Measurements from ENCODE around the gene CUX1.

Gene CUX1

GRCh38 chr7:102059524-102059923 lies 242.1 kb downstream of the CUX1 start:
- DNase-seq, result no peak

DNA sequence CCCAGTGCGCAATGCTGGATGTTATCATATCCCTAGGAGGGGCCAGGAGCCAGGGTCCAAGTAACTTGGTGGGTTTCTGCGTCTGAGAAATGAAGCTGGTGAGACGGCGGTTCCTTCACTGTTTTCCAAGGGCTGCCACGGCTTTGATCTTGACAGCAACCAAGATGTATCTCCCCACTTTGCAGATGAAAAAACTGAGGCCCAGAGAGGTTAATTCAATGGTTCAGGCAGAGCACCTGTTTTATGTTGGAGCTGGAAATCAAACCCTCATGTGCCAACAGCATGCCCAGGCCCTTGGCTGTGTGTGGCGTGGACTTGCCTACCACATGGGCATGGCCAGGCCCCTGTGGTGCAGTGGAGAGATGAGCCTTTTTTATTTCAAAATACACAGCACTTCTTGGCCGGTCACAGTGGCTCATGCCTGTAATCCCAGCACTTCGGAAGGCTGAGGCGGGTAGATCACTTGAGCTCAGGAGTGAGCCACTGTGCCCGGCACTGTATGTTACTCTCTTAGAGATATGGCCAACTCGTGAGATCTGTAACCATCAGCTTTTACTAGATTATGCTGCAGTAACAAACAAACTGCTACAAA lies 244.0 kb downstream of the CUX1 start:
- no peak for DNase-seq

DNA sequence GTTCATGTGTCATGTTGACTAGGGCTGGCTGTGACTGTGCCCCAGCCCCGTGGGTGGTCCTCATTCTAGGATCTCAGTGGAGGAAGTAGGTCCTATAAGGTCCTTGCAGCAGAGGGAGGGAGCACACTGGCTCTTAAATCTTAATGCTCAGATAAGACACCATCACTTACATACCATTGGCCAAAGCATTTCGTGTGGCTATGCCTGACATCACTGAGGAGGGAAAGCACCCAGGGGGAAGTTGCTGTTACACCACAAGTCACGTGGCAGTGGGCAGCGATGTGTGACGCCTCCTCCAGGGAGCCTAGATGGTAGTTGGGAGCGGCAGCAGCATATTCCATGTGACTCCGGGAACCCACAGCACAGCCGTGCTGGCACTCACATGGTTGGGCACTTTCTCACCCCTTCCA lies 244.6 kb downstream of the CUX1 start:
- DNase-seq, result no peak

DNA sequence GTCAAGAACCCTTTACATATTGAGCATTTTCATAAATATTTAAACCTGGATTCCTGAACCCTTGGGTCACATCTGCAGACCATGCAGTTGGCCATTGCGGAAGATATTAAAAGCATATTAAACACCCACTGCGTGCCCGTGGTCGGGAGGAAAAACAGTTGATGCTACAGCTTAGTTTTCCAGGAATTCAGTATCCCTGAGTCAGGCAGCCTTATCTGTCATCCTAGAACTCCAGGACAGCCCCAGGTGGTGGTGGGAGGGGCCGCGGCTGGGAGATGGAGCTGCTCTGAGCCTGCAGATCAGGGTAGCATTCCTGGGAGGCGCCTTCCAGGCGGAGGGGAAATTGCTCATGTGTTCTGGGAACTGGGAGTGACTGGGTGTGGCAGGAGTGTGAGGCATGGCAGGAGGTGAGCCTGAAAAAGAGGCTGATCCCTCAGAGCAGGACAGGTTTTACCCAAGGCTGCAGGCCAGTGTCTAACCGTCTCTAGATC lies 246.3 kb downstream of the CUX1 start:
- DNase-seq, result peak; percentile 81

GRCh38 chr7:102064361-102065025 lies 247.1 kb downstream of the CUX1 start:
- peak; percentile 63 for DNase-seq

DNA sequence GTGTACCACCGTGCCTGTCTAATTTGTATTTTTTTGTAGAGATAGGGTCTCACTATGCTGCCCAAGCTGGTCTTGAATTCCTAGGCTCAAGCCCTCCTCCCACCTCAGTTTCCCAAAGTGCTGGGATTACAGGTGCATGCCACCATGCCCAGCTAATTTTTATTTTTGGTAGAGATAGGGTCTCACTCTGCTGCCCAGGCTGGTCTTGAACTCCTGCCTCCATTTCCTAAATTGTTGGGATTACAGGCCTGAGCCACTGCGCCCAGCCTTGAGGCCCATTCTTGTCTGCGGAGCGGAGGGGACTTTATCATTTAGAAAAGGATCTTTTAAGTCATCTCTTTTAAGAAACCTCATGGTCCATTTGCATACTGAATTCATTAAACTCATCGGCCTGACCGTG lies 247.8 kb downstream of the CUX1 start:
- DNase-seq, result no peak

- no peak for DNase-seq
Measured at GRCh38 chr7:102066476-102066875, 249.1 kb downstream of the CUX1 start.

DNA sequence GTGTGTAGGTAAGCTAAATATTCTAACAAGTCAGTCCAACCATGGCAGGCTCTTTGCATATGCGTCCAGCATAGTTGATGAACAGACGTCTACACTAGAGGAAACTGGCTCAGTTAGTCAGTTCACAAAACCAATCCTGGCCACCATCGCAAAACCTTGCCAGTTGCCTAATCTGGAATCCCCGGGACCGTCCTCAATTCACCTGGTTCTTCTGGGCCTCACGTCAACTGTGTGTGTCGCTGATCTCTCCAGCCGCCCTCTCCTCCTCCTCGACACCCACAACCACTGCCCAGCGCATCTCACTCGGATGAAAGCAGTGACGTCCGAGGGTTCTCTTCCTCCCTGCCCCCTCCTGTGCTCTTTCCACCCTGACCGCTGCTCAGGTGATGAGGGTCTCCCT lies 251.4 kb downstream of the CUX1 start:
- DNase-seq, result no peak

DNA sequence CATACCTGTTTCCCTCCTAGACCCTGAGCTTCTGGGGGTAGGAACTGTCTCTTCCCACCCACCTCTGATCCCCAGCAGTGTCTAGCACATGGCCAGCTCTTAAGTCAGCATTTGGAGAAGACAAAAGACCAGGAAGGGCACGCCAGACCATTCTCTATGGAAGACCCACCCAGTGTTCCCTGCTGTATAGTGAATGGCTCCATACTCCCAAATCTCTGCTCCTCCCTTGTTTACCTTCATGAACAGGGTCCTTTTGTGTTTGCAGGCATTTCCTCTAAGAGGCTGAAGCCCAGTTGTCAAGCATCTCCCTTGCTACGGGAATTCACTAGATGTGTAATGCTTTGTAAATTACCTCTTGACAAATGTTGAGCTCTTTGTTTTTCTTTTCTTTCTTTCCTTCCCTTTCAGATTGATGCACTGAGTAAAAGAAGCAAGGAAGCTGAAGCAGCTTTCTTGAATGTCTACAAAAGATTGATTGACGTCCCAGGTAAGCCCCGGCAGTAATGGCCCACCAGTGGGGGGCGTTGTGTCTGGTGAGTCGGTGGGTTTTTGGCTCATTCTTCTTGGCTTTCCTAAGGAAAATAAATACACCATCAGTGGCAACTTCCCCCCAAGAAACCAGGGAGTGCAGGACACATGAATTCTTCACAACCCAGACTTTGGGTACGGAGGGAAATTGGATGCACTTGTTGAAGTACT lies 252.7 kb downstream of the CUX1 start:
- peak; percentile 63 for DNase-seq

DNA sequence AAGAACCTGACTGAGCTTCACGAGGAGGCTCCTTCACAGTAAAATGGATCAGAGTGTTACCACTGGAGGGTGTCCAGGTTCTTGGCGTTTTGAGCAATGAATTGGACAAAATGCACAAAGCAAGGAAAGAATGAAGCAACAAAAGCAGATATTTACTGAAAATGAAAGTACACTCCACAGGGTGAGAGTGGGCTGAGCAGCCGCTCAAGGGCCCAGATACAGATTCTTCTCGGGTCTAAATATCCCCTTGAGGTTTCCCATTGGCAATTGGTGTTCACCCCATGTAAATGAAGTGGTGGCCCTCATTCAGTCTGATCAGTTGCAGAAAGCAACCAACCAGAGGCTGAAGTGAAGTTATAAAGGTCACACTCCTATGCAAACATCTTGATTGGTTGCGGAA lies 254.6 kb downstream of the CUX1 start:
- DNase-seq, result no peak

DNA sequence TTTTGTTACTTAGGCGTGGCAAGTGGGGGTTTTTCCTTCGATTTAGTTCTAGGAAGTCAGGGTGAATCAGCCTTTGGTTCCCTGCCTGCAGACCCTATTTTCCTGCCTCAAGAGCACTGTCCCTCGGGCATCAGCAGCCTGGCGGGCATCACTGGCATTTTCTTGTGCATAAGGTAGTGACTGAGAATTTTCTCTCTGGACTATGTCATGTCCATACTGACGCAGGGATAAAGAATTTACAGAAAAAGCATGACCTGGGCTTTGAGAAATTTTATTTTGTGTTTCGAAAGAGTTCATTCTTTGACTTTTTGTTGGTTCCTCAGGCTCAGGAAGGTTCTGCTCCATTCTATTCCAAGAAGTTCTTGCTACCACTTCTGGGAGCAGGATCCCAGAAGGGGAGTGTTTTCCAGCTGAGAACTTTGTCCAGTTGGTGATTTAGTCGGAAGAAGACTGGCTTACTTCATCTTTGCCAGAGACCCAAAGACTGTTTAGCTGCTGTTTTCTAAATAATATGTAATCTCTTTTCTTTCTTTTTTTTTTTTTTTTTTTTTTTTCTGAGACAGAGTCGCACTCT lies 255.3 kb downstream of the CUX1 start:
- no peak for DNase-seq

- no peak for DNase-seq
Measured at GRCh38 chr7:102073931-102074880, 256.8 kb downstream of the CUX1 start.

GRCh38 chr7:102075126-102075525 lies 257.7 kb downstream of the CUX1 start:
- DNase-seq, result no peak

GRCh38 chr7:102075553-102076135 lies 258.2 kb downstream of the CUX1 start:
- DNase-seq, result no peak

DNA sequence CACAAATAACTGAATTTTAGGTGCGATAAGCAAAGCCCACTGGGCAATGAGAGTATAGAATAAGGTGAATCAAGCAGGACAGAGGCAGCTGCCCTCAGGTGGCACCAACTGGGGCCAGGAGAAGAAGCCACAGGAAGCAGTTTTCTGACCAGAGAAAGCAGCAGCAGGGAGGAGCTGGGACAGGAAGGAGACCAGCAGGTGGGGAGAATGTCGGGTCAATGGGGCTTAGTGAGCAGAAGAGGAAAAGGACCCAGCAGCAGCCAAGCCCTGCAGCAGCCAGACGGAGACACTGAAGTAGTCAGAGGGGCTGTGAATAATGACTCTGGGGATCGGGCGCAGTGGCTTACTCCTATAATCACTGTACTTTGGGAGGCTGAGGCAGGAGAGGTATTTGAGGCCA lies 259.7 kb downstream of the CUX1 start:
- peak; percentile 90 for DNase-seq

- DNase-seq, result peak; percentile 94
Measured at GRCh38 chr7:102079140-102080018, 262.0 kb downstream of the CUX1 start.

DNA sequence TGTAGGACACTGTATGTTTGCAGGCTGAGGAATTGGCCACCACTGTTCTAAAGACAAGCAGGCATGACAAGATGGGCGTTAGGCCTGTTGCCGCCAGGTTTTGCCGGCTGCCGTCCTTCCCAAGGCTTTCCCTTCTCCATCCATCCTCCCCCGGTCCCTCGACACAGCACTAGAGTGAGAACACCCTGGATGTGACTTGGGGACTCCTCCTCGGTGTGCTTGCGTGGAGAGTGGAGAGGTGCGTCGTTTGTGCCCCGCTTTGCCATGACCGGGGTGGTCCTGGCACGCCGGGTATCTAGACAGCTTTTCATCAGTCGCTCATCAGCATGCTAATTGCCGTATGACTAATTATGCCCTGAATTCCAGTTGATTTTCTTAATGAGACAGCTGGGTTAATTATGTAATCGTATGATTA lies 262.6 kb downstream of the CUX1 start:
- peak; percentile 95 for DNase-seq

- peak; percentile 95 for DNase-seq
Measured at GRCh38 chr7:102080434-102081243, 263.2 kb downstream of the CUX1 start.

DNA sequence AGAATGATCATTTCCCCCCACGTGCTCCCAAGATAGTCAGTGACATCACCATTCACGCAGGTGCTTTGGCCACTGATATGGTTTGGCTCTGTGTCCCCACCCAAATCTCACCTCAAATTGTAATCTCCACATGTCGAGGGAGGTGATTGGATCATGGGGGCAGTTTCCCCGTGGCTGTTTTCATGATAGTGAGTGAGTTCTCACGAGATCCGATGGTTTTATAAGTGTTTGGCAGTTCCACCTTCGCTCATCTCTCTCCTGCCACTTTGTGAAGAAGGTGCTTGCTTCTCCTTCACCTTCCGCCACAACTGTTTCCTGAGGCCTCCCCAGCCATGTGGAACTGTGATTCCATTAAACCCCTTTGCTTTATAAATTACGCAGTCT lies 263.8 kb downstream of the CUX1 start:
- DNase-seq, result no peak

DNA sequence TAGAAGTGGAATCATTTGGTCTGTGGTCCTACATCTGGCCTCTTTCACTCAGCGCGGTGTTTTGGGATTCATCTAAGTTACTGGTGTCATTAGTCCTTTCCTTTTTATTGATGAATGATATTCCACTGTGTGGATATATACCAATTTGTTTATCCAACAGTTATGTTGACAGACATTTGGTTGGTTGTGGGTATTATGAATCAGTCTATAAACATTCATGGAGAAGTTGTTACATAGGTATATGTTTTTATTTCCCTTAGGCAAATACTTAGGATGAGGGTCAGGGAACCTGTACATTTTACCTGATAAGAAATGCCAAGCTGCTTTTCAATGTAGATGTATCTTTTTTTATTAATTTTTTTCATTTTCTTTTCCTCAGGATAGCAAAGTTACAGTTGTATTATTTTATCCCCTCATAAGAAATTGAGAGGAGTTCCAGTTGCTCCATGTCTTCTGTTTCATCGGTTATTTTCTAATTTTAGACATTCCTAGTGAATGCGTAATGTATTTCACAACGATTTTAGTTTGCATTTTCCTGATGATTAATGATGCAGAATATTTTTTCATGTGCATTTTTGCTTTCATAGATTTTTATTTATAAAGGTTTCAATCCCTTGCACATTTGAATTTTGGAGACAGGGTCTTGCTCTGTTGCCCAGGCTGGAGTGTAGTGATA lies 265.4 kb downstream of the CUX1 start:
- no peak for DNase-seq
